NB4 (cell line): Measurements from ENCODE around the gene PAK5.

Experiments used
- CTCF ChIP-seq: IDR thresholded peaks from one replicate; pipeline ENCODE4 v1.5.1; 2012; ENCODE audit warnings: low read depth, low read length
- MYC ChIP-seq: IDR thresholded peaks from 2 replicates; pipeline ENCODE4 v1.6.1; 2011; ENCODE audit warnings: low read depth, low read length
- POLR2A ChIP-seq: IDR thresholded peaks from 2 replicates; pipeline ENCODE4 v1.6.1; 2011; ENCODE audit warnings: mild to moderate bottlenecking; ENCODE audit not compliant: insufficient read length; ENCODE audit errors: extremely low read depth

DNA sequence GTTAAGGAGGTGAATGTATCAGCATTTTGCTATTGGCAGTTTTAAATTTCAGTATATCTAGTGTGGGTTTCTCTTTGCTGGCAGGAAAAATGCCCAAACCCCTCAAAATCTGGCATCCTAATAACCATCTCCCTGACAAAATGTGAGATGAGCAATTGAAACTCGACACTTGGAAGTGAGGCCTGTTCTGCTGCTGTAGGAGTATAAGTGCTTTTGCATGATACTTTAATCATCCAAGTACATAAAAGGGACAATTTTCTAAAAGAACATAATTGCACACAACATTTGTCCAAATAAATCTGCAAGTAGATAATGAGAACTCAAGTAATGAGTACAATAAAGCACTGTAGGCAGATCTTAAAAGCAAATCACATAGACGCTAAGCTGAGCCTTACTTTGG, 288.0 kb downstream of the PAK5 start:
- TF ChIP-seq CTCF, result no peak
- TF ChIP-seq MYC, result no peak
- no peak for TF ChIP-seq POLR2A
